SU-DHL-6 (cell line): ENCODE data around the gene TMED1.

Source experiments
- EZH2phosphoT487 ChIP-seq: fragments of 200-600 bp; sonication (generic), shearing (Covaris generic); conservative IDR thresholded peaks from 2 replicates; pipeline ENCODE4 v1.6.1; 2018; ENCODE audit warnings: mild to moderate bottlenecking, antibody characterized with exemption, low read length, moderate library complexity, mixed read lengths
- TF ChIP-seq, protein P1 (sequence below): fragments of 200-600 bp; sonication (generic); IDR thresholded peaks from one replicate; pipeline ENCODE4 v1.5.1; 2017; ENCODE audit warnings: antibody characterized with exemption, mild to moderate bottlenecking, low read length, moderate library complexity; ENCODE audit not compliant: insufficient read depth, poor library complexity, severe bottlenecking

DNA sequence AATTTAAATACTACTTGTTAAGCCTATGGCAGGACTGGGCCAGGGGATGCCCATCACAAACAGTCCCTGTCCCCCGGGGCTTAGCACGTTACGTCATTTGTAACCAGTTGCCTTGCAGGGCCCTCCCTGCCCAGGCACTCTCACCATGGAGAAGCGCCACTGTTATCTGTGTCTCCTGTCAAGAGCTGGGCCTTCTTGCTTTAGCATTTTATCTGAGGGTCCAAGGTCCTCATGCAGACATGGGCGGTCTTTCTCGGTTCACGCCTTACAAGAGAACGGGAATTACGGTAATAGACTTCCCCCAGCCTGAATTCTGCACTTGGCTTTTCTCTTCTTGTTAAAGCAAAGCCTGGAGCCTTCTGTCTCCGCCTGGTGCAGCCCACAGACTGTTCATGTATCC, 46.1 kb downstream of the TMED1 start:
- TF ChIP-seq, protein P1, sequence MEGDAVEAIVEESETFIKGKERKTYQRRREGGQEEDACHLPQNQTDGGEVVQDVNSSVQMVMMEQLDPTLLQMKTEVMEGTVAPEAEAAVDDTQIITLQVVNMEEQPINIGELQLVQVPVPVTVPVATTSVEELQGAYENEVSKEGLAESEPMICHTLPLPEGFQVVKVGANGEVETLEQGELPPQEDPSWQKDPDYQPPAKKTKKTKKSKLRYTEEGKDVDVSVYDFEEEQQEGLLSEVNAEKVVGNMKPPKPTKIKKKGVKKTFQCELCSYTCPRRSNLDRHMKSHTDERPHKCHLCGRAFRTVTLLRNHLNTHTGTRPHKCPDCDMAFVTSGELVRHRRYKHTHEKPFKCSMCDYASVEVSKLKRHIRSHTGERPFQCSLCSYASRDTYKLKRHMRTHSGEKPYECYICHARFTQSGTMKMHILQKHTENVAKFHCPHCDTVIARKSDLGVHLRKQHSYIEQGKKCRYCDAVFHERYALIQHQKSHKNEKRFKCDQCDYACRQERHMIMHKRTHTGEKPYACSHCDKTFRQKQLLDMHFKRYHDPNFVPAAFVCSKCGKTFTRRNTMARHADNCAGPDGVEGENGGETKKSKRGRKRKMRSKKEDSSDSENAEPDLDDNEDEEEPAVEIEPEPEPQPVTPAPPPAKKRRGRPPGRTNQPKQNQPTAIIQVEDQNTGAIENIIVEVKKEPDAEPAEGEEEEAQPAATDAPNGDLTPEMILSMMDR: no peak
- TF ChIP-seq EZH2phosphoT487: no peak
